Trophoblast cell (in vitro differentiated cells and primary cell): ENCODE data around the gene SLC38A6.

Experiments used
- DNase-seq, 2 donors: peaks; one replicate each; pipeline ENCODE4 v3.0.0-alpha.2; 2016
- H2AFZ ChIP-seq: 2 replicates; pipeline ENCODE4 v1.6.1; 2013; ENCODE audit warnings: low read length, moderate library complexity, mild to moderate bottlenecking; ENCODE audit not compliant: insufficient read depth, poor library complexity
- H2AK5ac ChIP-seq: 2 replicates; pipeline ENCODE4 v1.6.1; 2013; ENCODE audit warnings: mild to moderate bottlenecking, low read length
- H2BK120ac ChIP-seq: 2 replicates; pipeline ENCODE4 v1.6.1; 2013; ENCODE audit warnings: low read length, mild to moderate bottlenecking, moderate library complexity; ENCODE audit not compliant: insufficient read depth, poor library complexity
- H2BK12ac ChIP-seq: 2 replicates; pipeline ENCODE4 v1.6.1; 2013; ENCODE audit warnings: mild to moderate bottlenecking, low read length, moderate library complexity
- H2BK5ac ChIP-seq: 2 replicates; pipeline ENCODE4 v1.6.1; 2013; ENCODE audit warnings: low read length, low read depth, moderate library complexity, mild to moderate bottlenecking; ENCODE audit not compliant: poor library complexity
- H3K14ac ChIP-seq: 2 replicates; pipeline ENCODE4 v1.6.1; 2013; ENCODE audit warnings: mild to moderate bottlenecking, low read length
- H3K18ac ChIP-seq: 2 replicates; pipeline ENCODE4 v1.6.1; 2013; ENCODE audit warnings: mild to moderate bottlenecking, low read length
- H3K23ac ChIP-seq: 2 replicates; pipeline ENCODE4 v1.6.1; 2013; ENCODE audit warnings: low read length
- H3K27ac ChIP-seq: 2 replicates; pipeline ENCODE4 v1.5.1; 2013; ENCODE audit warnings: low read depth, mild to moderate bottlenecking, inconsistent platforms, low read length, moderate library complexity
- H3K27me3 ChIP-seq: 2 replicates; pipeline ENCODE4 v1.6.1; 2013; ENCODE audit warnings: inconsistent platforms, mild to moderate bottlenecking, low read length, moderate library complexity; ENCODE audit not compliant: insufficient read depth
- H3K36me3 ChIP-seq, 2 experiments: 1 replicate in 1 of 2; 2 replicates in 1 of 2; pipeline ENCODE4 v1.6.1; 2013; ENCODE audit warnings: low read length in 2 of 2, mild to moderate bottlenecking in 2 of 2, moderate library complexity in 1 of 2; ENCODE audit not compliant: insufficient read depth in 2 of 2, control insufficient read depth in 1 of 2
- H3K4ac ChIP-seq: 2 replicates; pipeline ENCODE4 v1.6.1; 2013; ENCODE audit warnings: low read depth, mild to moderate bottlenecking, low read length, moderate library complexity
- H3K4me1 ChIP-seq, 2 experiments: 1 replicate in 1 of 2; 2 replicates in 1 of 2; pipeline ENCODE4 v1.6.1; 2013; ENCODE audit warnings: low read length in 2 of 2, mild to moderate bottlenecking in 2 of 2, moderate library complexity in 1 of 2; ENCODE audit not compliant: insufficient read depth in 2 of 2, control insufficient read depth in 1 of 2
- H3K4me2 ChIP-seq: 2 replicates; pipeline ENCODE4 v1.6.1; 2013; ENCODE audit warnings: inconsistent platforms, mild to moderate bottlenecking, low read length, moderate library complexity
- H3K4me3 ChIP-seq: 2 replicates; pipeline ENCODE4 v1.5.1; 2013; ENCODE audit warnings: mild to moderate bottlenecking, low read depth, low read length, inconsistent platforms
- H3K79me1 ChIP-seq: one replicate; pipeline ENCODE4 v1.6.1; 2013; ENCODE audit warnings: low read length
- H3K79me2 ChIP-seq: 2 replicates; pipeline ENCODE4 v1.6.1; 2013; ENCODE audit warnings: low read length, mild to moderate bottlenecking; ENCODE audit not compliant: control insufficient read depth, insufficient read depth, poor library complexity
- H3K9ac ChIP-seq: 2 replicates; pipeline ENCODE4 v1.6.1; 2013; ENCODE audit warnings: mild to moderate bottlenecking, low read length
- H3K9me3 ChIP-seq: 2 replicates; pipeline ENCODE4 v1.6.1; 2013; ENCODE audit warnings: low read depth, mild to moderate bottlenecking, control low read depth, inconsistent platforms, low read length; ENCODE audit not compliant: insufficient read depth
- H4K12ac ChIP-seq: 2 replicates; pipeline ENCODE4 v1.6.1; 2013; ENCODE audit warnings: low read depth, mild to moderate bottlenecking, low read length, moderate library complexity
- H4K8ac ChIP-seq: 2 replicates; pipeline ENCODE4 v1.6.1; 2013; ENCODE audit warnings: low read depth, mild to moderate bottlenecking, low read length, moderate library complexity
- H4K91ac ChIP-seq: one replicate; pipeline ENCODE4 v1.6.1; 2013; ENCODE audit warnings: low read depth, mild to moderate bottlenecking, low read length, moderate library complexity
- WGBS: extraction: QIAGEN DNeasy Blood & Tissue Kit; methylation state at CpG from one replicate; pipeline ENCODE4 v1.1.7; 2013; ENCODE audit warnings: missing lambda C conversion rate; ENCODE audit not compliant: insufficient read length, insufficient coverage; ENCODE audit errors: extremely low coverage; 5-methylcytosine and 5-hydroxymethylcytosine counted together

Gene SLC38A6

DNA sequence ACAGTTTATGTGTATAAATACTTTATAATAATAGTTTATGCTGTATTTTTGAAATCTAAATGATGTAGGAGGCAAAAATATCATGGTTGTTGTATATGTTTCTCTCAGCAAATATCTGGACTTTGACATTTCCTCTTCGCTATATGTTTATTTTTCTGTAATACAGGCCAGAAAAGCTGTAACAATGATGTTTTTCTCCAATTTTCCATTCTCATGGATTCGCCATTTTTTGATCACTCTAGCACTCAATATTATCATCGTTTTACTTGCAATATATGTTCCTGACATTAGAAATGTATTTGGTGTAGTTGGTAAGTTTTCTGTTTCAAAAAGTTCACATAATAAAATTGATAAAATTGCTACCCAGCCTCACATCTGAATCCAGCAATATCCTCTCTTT lies 70.6 kb downstream of the SLC38A6 start:
- H3K9ac ChIP-seq, result no peak overlapping the region
- H3K36me3 ChIP-seq, result no peaks in the 10 kb centered on the region
- H2AK5ac ChIP-seq, result no peak overlapping the region
- H3K27ac ChIP-seq, result no peak overlapping the region
- no peak overlapping the region for H2BK12ac ChIP-seq
- H2BK120ac ChIP-seq, result no peak overlapping the region
- no peaks in the 10 kb centered on the region for H3K4me1 ChIP-seq
- H3K4ac ChIP-seq, result no peak overlapping the region
- no peaks in the 10 kb centered on the region for H3K79me2 ChIP-seq
- H2BK5ac ChIP-seq, result no peak overlapping the region
- no peak overlapping the region for H4K12ac ChIP-seq
- no peak overlapping the region for H4K8ac ChIP-seq
- H3K9me3 ChIP-seq, result no peaks in the 10 kb centered on the region
- H3K4me2 ChIP-seq, result no peak overlapping the region
- no peak for DNase-seq
- H3K23ac ChIP-seq, result no peak overlapping the region
- WGBS, result no CpG with 5 or more reads among the region's 3 CpGs
- H3K18ac ChIP-seq, result no peak overlapping the region
- no peak overlapping the region for H3K14ac ChIP-seq
- H3K4me3 ChIP-seq, result no peak overlapping the region
- H2AFZ ChIP-seq, result no peak overlapping the region
- no peaks in the 10 kb centered on the region for H3K27me3 ChIP-seq
- no peak overlapping the region for H4K91ac ChIP-seq
- H3K79me1 ChIP-seq, result no peaks in the 10 kb centered on the region

- Histone ChIP-seq H3K4me1 (no peaks in the 10 kb centered on the region), H3K4ac (no peak overlapping the region), H3K14ac (no peak overlapping the region), H2AFZ (no peak overlapping the region), H3K4me3 (no peak overlapping the region), H3K36me3 (no peaks in the 10 kb centered on the region), H3K79me1 (no peaks in the 10 kb centered on the region), H2BK120ac (no peak overlapping the region), H4K12ac (no peak overlapping the region), H3K4me2 (no peak overlapping the region), H3K18ac (no peak overlapping the region), H3K27ac (no peak overlapping the region), H2BK5ac (no peak overlapping the region), H4K91ac (no peak overlapping the region), H2AK5ac (no peak overlapping the region), H4K8ac (no peak overlapping the region), H3K27me3 (no peaks in the 10 kb centered on the region), H3K9ac (no peak overlapping the region), H3K23ac (no peak overlapping the region), H3K9me3 (no peaks in the 10 kb centered on the region), H3K79me2 (no peaks in the 10 kb centered on the region), H2BK12ac (no peak overlapping the region)
- DNase-seq, result no peak
- WGBS, result no CpG with 5 or more reads among the region's 3 CpGs
These were observed 82.4 kb downstream of the SLC38A6 start for GRCh38 chr14:61063461-61063860.

DNA sequence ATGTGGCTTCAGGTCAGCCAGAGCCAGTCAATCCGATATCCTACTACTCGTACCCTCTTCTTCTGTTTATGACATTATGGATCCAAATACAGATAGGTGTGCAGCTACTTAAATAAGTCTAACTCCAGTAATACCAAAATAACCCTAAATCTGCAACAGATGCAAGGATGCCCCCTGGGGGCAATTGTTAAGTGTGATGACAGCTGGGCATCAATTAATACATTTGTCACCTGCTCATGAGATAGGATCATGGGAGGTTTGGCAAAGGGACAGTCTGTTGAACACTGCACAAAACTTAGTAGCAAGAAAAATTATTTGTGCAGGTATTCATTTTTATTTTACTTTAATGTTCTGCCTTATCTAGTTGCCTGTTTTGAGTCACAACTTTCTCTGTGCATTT lies 83.2 kb downstream of the SLC38A6 start:
- Histone ChIP-seq H3K4me2 (no peak overlapping the region), H3K23ac (no peak overlapping the region), H3K36me3 (no peaks in the 10 kb centered on the region), H3K4me3 (no peak overlapping the region), H4K91ac (no peak overlapping the region), H2BK120ac (no peak overlapping the region), H2AK5ac (no peak overlapping the region), H3K4ac (no peak overlapping the region), H4K12ac (no peak overlapping the region), H2BK5ac (no peak overlapping the region), H3K9ac (no peak overlapping the region), H3K79me2 (no peaks in the 10 kb centered on the region), H3K79me1 (no peaks in the 10 kb centered on the region), H3K18ac (no peak overlapping the region), H3K4me1 (no peaks in the 10 kb centered on the region), H2BK12ac (no peak overlapping the region), H2AFZ (no peak overlapping the region), H3K27me3 (no peaks in the 10 kb centered on the region), H3K9me3 (no peaks in the 10 kb centered on the region), H4K8ac (no peak overlapping the region), H3K14ac (no peak overlapping the region), H3K27ac (no peak overlapping the region)
- no CpG with 5 or more reads among the region's 2 CpGs for WGBS
- no peak for DNase-seq

DNA sequence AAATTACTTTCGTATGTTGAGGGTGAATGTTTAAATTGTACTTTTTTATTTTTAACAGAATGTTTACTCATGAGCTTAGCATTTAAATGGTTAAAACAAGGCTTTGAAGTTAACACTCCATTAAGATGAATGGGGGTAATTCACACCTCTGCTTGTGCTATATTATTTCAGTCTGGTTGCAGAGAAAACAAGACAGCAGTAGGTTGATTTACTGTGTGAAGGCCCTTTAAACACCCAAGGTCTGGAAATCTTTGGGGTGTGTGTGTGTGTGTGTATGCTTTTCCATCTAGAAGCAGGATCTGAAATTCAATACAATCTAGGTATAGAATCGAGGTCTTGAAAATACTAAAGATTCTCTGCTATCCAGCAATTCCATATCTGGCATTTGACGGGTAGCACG lies 83.8 kb downstream of the SLC38A6 start:
- Histone ChIP-seq H3K27ac (no peak overlapping the region), H3K4me2 (no peak overlapping the region), H4K91ac (no peak overlapping the region), H4K8ac (no peak overlapping the region), H3K4me3 (no peak overlapping the region), H2BK120ac (no peak overlapping the region), H3K14ac (no peak overlapping the region), H2BK12ac (no peak overlapping the region), H4K12ac (no peak overlapping the region), H3K23ac (no peak overlapping the region), H3K27me3 (no peaks in the 10 kb centered on the region), H3K36me3 (no peaks in the 10 kb centered on the region), H3K79me2 (no peaks in the 10 kb centered on the region), H2AFZ (no peak overlapping the region), H2AK5ac (no peak overlapping the region), H2BK5ac (no peak overlapping the region), H3K9ac (no peak overlapping the region), H3K4me1 (no peaks in the 10 kb centered on the region), H3K9me3 (no peaks in the 10 kb centered on the region), H3K79me1 (no peaks in the 10 kb centered on the region), H3K18ac (no peak overlapping the region), H3K4ac (no peak overlapping the region)
- DNase-seq, result no peak
- WGBS, result no CpG with 5 or more reads among the region's 4 CpGs

- DNase-seq, result no peak
- Histone ChIP-seq H3K23ac (no peak overlapping the region), H3K79me2 (no peaks in the 10 kb centered on the region), H3K27ac (no peak overlapping the region), H3K4me2 (no peak overlapping the region), H3K36me3 (no peaks in the 10 kb centered on the region), H4K8ac (no peak overlapping the region), H3K9me3 (no peaks in the 10 kb centered on the region), H2BK120ac (no peak overlapping the region), H2AK5ac (no peak overlapping the region), H3K18ac (no peak overlapping the region), H3K27me3 (no peaks in the 10 kb centered on the region), H4K91ac (no peak overlapping the region), H2AFZ (no peak overlapping the region), H2BK12ac (no peak overlapping the region), H2BK5ac (no peak overlapping the region), H3K4ac (no peak overlapping the region), H3K79me1 (no peaks in the 10 kb centered on the region), H4K12ac (no peak overlapping the region), H3K4me1 (no peaks in the 10 kb centered on the region), H3K14ac (no peak overlapping the region), H3K9ac (no peak overlapping the region), H3K4me3 (no peak overlapping the region)
These were observed 84.6 kb downstream of the SLC38A6 start for GRCh38 chr14:61065656-61066055.
